EH (cell line): ENCODE data around the gene MCOLN3.
A peak's percentile ranks its signal among the peaks of the same experiment; 100 is the strongest.
"Not testable (repeated sequence)": the region's sequence is repeated elsewhere in the genome, so short reads cannot be mapped to it uniquely, and the experiment has no call there.

ENCODE experiments used
- DNase-seq: peaks from one replicate; pipeline ENCODE4 v3.0.0-alpha.2; 2015; ENCODE audit warnings: low read depth

MCOLN3 gene

DNA sequence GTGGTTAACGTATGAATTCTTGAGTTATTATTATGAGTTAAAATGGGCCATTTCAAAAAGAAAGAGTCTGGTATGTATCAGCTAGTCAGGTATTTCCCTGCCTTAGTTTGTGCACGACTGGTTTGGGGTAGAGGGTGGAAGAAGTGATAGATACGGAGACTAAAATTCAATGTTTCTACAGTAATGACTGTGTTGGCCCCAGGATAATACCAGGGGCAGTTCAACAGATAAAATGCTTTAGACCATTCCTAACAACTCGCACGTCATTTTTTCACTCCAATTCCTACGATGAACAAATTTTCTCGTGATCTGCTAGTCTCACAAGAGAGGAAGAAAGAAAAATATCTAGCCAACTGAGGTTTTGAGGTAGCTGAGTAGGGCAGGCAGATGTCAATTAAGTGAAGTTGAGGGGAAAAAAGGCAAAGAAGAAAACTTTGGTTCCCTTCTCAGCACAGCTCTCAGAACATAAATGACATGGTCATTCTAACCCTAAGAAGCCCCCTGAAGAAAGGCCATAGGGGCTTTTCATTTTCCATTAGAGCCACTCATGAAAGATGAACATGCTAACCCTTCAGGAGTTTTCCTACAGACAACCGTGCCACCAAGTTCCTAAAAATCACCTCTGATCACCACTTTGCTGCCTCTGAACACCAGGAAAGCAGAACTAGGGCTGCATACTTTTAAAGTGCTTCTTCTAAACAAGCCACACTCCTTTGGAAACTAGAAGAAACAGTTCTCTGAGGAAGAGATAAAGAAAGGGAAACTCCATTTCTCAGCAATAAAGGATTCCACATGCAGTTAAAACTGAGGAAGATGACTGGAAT is 57.0 kb downstream of the MCOLN3 start:
- no peak for DNase-seq

DNA sequence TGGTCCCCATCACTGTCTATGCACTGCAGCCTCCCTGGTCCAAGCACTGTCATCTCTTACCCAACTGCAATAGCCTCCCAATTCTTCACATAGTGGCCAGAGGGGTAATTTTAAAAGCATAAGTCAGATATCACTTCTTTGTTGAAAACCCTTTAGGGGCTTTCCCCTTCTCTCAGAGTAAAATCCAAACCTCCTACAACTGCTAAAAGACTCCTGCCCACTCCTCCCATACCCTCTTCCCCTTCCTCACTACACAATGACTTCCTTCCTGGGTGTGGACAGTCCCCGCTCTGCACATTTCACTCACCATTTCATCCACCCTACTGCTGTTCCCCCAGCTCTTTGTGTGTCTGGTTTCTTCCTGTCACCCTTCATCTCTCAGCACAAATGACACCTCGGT is 59.7 kb downstream of the MCOLN3 start:
- DNase-seq: no peak

DNA sequence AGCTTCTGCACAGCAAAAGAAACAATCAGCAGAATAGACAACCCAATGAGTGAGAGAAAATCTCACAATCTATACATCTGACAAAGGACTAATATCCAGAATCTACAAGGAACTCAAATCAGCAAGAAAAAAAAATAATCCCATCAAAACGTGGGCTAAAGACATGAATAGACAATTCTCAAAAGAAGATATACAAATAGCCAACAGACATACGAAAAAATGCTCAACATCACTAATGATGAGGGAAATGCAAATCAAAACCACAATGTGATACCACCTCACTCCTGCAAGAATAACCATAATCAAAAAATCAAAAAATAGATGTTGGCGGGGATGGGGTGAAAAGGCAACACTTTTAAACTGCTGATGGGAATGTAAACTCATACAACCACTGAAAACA is 61.7 kb downstream of the MCOLN3 start:
- not testable (repeated sequence) for DNase-seq

DNA sequence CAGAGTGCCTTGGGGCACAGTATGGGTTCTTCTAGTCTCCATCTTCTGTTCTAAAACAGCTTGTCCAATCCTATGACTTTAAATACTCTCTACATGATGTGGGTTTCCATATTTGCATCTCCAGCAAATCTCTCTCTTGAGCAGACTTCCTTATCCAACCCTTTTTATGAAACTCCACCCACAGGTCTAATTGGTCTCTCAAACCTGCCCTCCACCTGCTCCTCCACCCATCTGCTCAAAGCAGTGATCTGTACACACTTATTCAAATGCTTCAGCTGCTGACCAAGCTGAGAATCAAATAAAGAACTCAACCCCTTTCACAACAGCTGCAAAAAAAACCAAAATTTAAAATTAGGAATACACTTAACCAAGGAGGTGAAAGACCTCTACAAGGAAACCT is 62.9 kb downstream of the MCOLN3 start:
- no peak for DNase-seq

DNA sequence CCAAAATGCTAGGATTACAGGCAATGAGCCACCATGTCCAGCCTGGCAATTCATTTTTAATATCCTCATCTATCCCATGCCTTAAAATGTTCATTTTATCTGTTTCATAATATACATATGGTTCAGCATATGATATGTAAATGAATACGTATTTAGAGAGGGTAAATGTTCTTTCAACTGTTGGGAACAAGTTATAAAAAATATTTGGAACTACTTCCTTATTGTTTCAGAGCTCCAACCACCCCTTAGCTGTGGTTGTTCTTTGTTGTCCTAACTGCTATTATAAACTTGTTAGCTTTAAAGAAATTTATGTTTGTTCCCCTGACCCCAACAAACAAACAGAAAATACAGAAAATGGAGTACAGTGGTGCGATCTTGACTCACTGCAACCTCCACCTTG is 65.9 kb downstream of the MCOLN3 start:
- no peak for DNase-seq

DNA sequence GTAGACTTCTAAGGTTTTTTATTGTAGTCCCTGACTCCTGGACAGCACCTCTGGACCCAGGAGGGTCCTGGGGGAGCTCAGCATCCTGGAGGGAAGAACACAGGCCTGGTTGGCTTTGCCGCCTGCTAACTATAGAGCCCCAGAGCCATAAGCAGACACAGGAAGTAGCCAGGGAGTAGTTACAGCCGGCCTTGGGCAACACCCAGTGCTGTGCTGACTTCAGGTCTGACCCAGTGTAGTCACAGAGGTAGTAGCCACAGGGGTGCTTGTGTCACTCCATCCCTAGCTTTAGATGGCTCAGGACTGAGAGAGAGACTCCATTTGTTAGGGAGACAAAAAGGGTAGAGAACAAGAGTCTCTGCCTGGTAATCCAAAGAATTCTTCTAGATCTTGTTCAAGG is 73.3 kb downstream of the MCOLN3 start:
- DNase-seq: no peak

DNA sequence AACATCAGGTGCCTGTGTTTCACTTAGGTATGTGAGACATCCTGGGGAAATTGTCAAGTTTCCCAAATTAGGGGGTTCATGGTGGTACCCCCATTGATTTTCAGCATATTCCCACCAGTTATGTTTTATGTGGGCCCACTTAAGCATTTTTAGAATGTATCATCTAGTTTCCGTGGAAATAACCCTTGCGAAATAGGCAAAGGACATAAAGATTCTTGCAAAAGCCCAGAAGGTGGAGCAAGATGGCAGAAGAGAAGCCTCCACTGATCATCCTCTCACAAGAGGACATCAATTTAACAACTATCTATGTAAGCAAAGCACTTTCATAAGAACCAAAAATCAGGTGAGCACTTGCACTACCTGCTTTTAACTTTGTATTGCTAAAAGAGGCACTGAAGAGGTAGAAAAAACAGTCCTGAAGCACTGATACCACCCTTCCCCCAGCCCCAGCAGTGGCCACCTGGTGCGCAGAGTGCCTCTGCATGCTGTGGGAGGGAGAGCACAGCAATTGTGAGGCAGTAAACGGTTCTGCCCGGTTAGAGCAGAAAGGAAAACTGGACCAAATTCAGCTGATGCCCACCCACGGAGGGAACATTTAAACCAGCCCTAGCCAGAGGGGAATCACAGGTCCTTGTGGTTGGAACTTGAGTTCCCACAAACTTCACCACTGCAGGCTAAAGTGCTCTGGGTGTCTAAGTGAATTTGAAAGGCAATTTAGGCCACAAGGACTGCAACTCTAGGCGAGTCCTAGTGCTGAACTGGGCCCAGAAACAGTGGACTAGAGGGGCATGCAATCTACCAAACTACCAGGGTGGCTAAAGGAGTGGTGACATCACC is 74.6 kb downstream of the MCOLN3 start:
- peak; percentile 20 for DNase-seq

DNA sequence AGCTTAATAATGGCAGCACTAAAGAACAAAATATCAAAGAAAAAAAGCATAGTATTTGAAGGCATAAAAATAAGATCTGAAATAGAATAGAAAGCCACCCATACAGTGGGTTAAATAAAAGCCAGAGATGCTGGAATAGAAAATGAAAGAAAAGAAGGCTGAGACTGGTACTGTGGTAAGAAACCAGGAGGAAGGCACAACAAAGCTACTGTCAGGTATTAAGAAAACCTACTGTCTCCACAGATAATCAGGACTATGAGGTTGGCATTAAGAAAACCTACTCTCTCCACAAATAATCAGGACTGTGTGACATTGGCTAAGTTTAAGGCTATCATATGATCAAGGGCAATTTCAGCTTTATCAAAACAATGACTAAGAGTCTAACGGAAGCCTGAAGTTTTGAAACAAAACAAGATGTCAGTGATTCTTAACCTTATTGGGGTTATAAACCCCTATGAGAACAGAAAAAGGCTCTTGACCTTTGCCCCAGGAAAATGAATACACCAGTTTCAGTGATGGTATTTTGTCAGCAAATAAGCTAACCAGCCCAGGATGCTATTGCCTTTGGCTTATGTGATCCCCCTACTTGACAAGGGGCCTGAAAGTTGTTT is 75.8 kb downstream of the MCOLN3 start:
- DNase-seq: peak; percentile 28

DNA sequence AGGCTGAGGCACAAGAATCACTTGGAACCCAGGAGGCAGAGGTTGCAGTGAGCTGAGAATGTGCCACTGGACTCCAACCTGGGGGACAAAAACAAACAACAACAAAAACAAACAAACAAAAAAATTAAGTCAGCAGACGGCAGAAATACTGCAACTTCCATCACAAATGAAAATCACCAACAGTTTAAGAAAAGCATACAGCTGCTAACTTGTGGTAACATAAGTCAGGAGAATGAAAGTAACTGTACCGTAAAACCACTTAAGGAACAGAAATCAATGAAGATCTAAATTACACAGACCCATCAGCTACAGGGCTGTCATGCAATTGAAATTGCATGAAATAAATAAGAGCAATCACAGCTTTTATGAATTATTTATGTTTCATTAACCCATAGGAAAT is 76.3 kb downstream of the MCOLN3 start:
- DNase-seq: no peak

DNA sequence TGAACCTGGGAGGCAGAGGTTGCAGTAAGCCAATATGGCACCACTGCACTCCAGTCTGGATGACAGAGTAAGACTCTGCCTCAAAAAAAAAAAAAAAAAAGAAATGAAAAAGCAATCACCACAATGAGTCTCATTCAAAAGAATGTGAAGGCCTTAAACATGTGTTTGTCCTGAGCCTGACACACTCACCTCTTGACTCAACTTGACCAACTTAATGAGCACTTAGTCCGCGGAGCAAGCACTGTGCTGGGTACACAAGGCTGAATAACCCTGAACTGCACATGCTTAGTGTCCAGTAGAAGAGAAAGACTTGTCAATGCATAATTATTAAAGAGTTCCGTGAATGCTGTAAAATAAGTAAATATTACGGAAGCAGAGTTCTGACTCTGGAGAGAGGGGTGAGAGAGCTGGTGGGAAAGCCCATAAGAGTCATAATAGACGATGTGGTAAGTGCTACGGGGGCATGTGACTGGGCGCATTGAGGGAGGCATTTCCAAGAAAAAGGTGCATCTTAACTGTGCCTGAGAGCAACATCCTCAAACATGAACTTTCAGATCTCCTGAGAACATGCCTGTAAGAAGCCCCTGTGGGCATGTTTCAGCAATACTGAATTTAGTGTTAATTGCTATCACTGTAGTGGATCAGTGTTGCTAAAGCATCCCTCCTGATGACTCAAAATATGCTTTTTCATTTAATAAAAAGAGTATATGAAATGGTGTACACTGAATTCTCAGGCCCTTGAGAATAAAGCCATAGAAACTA is 78.6 kb downstream of the MCOLN3 start:
- no peak for DNase-seq

DNA sequence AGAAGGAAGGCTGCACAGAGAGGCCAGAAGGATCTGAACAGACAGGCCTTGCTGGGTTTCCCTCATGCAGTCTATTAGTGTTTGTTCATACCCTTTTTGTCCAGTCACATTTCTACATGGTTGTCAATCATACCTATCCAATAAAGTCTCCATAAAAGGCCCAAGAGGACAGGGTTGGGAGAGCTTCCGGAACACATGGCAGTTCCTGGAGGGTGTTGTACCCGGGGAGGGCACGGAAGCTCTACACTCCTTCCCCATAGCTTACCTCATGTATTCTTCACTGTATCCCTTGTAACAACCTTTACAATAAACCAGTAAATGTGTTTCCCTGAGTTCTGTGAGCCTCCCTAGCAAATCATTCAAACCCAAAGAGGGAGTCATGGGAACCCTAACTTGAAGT is 79.4 kb downstream of the MCOLN3 start:
- DNase-seq: no peak

DNA sequence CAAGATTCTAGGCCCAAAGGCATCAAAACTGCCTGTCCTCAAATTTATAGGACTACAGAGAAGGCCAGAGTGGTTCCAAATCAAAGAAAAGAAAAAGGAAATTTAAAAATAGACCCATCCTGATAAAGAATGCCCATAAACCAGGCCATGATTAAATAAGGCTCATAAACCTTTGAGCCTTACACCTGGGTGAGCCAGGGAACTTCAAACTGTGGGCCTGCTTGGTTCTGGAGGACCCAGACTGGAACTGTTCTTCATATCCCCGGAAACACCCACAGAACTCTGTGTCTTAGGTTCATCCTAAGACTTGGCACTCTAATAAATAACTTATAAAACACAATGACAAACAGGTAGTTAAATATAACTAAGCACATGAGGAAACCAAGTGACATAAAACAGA is 80.2 kb downstream of the MCOLN3 start:
- no peak for DNase-seq
